ENCODE results near the gene NKAP. TPM values are rescaled to one million over a fixed set of nuclear protein-coding genes. Genes with fewer than 3 reads are reported as not detected.

Gene NKAP
- 4.3 and 4.7 TPM in 2 replicates for total RNA-seq

- Histone ChIP-seq H3K4me3 (ENCODE audit: insufficient read depth, low read length) (peak within 1 kb of the TSS; percentile 82), H3K4me2 (ENCODE audit: insufficient read depth, low read length) (peak within 1 kb of the TSS; percentile 76)
Observed at GRCh38 chrX:119943185-119943988, at the start of gene NKAP. NKAP (minus strand) TSS chrX:119943751; CDS start chrX:119943605, 146 bp downstream.

DNA sequence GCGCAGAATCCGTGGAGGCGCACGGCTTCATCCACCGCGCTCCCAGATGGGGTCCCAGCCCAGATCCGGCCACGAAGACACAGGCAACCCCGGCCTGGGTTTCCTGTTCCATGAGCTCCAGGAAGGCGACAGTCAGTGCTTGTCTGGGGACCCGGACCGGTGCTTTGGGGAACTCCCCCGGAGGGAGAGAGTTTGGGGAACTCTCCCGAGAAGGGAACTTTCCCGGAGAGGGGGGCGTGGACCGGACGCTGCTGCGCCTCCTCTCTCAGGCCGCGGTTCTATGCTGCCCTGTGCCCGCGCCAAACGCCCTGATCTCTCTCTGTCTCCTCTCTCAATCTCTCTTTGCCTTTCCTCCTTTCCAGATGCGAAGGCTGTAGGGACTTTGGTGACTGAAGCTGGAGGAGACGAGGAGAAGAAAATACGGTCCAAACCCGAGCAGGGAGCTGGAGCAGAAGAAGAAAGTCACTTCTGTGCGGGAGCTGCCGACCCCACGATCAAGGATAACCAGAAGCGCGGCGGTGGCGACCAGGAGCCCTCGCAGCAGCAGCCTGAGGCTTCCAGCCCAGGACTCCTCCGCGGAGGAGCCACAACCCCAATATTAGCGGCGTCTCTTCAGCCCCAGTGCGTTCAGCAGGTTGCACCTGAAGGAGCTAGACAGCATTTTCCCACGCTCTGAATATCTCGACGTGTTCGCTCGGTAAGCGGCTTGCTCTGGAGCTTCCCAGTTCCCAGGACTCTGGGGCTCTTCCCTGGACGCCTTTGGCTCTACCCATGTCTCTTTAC is 47.6 kb upstream of the NKAP start:
- Histone ChIP-seq H3K4me1 (ENCODE audit: insufficient read depth, low read length) (no peaks in the 10 kb centered on the region), H3K27me3 (ENCODE audit: insufficient read depth, low read length) (peaks cover 46% of the 10 kb centered on the region), H2AFZ (ENCODE audit: low read length) (no peak overlapping the region), H3K4me2 (ENCODE audit: insufficient read depth, low read length) (no peak overlapping the region), H3K36me3 (ENCODE audit: insufficient read depth, low read length) (no peaks in the 10 kb centered on the region), H3K79me2 (ENCODE audit: insufficient read depth, low read length) (no peaks in the 10 kb centered on the region), H3K4me3 (ENCODE audit: insufficient read depth, low read length) (no peak overlapping the region), H3K27ac (ENCODE audit: low read depth, low read length) (no peak overlapping the region), H4K20me1 (ENCODE audit: insufficient read depth, low read length) (no peaks in the 10 kb centered on the region), H3K9me3 (ENCODE audit: low read depth, low read length) (no peaks in the 10 kb centered on the region)
- TF ChIP-seq, protein P1, sequence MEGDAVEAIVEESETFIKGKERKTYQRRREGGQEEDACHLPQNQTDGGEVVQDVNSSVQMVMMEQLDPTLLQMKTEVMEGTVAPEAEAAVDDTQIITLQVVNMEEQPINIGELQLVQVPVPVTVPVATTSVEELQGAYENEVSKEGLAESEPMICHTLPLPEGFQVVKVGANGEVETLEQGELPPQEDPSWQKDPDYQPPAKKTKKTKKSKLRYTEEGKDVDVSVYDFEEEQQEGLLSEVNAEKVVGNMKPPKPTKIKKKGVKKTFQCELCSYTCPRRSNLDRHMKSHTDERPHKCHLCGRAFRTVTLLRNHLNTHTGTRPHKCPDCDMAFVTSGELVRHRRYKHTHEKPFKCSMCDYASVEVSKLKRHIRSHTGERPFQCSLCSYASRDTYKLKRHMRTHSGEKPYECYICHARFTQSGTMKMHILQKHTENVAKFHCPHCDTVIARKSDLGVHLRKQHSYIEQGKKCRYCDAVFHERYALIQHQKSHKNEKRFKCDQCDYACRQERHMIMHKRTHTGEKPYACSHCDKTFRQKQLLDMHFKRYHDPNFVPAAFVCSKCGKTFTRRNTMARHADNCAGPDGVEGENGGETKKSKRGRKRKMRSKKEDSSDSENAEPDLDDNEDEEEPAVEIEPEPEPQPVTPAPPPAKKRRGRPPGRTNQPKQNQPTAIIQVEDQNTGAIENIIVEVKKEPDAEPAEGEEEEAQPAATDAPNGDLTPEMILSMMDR (IDR thresholded peaks at IDR 0.05; ENCODE audit: extremely low read depth, low read depth, low read length), result no peak
- no peak for DNase-seq (ENCODE audit: insufficient read length, low spot score, missing footprints)

More at GRCh38 chrX:119943185-119943988, at the start of gene NKAP:
- no peaks in the 10 kb centered on the region for H3K36me3 ChIP-seq (ENCODE audit: insufficient read depth, low read length)
- no peaks in the 10 kb centered on the region for H4K20me1 ChIP-seq (ENCODE audit: insufficient read depth, low read length)
- peaks cover 8% of the 10 kb centered on the region for H3K4me1 ChIP-seq (ENCODE audit: insufficient read depth, low read length)
- H2AFZ ChIP-seq (ENCODE audit: low read length), result peak within 1 kb of the TSS; percentile 95
- H3K27me3 ChIP-seq (ENCODE audit: insufficient read depth, low read length), result no peaks in the 10 kb centered on the region
- TF ChIP-seq, protein P1 (IDR thresholded peaks at IDR 0.05; ENCODE audit: extremely low read depth, low read depth, low read length), result no peak
- DNase-seq (ENCODE audit: insufficient read length, low spot score, missing footprints), result peak; percentile 95
- H3K79me2 ChIP-seq (ENCODE audit: insufficient read depth, low read length), result peaks cover 12% of the 10 kb centered on the region
- H3K9me3 ChIP-seq (ENCODE audit: low read depth, low read length), result no peaks in the 10 kb centered on the region
- H3K27ac ChIP-seq (ENCODE audit: low read depth, low read length), result peak within 1 kb of the TSS; percentile 72

- TF ChIP-seq, protein P1 (IDR thresholded peaks at IDR 0.05; ENCODE audit: extremely low read depth, low read depth, low read length), result no peak
- no peaks in the 10 kb centered on the region for H3K36me3 ChIP-seq (ENCODE audit: insufficient read depth, low read length)
- no peak overlapping the region for H3K27ac ChIP-seq (ENCODE audit: low read depth, low read length)
- H3K4me2 ChIP-seq (ENCODE audit: insufficient read depth, low read length), result no peak overlapping the region
- no peak overlapping the region for H3K4me3 ChIP-seq (ENCODE audit: insufficient read depth, low read length)
- H2AFZ ChIP-seq (ENCODE audit: low read length), result no peak overlapping the region
- H4K20me1 ChIP-seq (ENCODE audit: insufficient read depth, low read length), result no peaks in the 10 kb centered on the region
- no peak for DNase-seq (ENCODE audit: insufficient read length, low spot score, missing footprints)
- H3K27me3 ChIP-seq (ENCODE audit: insufficient read depth, low read length), result peaks cover 40% of the 10 kb centered on the region
- no peaks in the 10 kb centered on the region for H3K79me2 ChIP-seq (ENCODE audit: insufficient read depth, low read length)
- H3K9me3 ChIP-seq (ENCODE audit: low read depth, low read length), result no peaks in the 10 kb centered on the region
- no peaks in the 10 kb centered on the region for H3K4me1 ChIP-seq (ENCODE audit: insufficient read depth, low read length)
Observed at GRCh38 chrX:119990556-119991004, 47.0 kb upstream of the NKAP start.
